ENCODE data around the gene ETV1.

- TF ChIP-seq CTCF (IDR thresholded peaks at IDR 0.05) (no peak), POLR2A (IDR thresholded peaks at IDR 0.05) (no peak)
Observed at GRCh38 chr7:13890793-13891192, 98.7 kb downstream of the ETV1 start.

All from upper lobe of left lung (tissue), 4 donors.